Measurements from ENCODE around the gene GRID2IP.

DNA sequence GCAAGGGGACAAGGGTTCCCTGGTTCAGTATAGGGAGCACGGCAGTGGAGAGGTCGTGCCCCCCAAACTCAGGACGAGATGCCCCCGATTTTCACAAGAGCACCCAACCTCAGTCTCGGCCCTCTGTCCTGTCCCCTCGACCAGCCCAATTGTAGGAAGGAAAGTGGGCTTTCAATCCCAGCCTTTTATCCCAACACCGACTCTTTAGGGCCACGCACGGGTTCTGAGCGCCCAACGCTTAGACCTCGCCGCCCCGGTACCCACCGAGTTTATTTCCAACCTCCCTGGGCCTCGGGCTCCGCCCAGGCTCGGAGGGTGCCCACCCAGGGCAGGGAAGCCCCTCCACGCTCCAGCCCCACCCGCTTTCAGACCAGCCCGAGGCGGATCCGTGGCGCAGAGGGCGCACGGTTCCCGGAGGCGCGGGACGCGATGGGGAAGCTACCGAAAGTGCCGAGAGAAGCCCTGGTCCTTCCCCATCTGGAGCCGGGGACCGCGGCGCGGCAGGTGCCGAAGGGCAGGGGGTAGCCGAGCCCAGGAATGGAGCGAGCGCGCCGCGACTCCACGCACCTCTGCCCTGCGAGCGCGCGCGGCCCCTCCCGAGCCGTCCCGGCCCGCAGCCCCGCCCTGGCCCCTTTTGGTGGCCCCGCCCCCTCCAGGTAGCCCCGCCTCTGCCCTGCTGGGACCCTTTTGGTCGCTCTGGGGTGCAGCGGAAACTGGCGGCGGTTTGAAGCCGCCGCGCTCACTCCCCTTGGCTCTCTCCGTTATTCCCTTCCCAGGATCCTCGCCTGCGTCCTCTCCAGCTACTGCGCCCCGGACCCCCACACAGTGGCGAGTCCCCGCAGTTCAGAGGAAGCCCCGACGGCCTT lies 20.4 kb downstream of the GRID2IP start:
- TF ChIP-seq GATA2 (IDR thresholded peaks at IDR 0.05; ENCODE audit: low read depth, low read length) (no peak), GATA3 (IDR thresholded peaks at IDR 0.05; ENCODE audit: low read depth, low read length) (no peak)

Data from SH-SY5Y (cell line).